ENCODE data around the gene ALOX12B. TPM values are rescaled to one million over a fixed set of nuclear protein-coding genes. Genes with fewer than 3 reads are reported as not detected.
A peak's percentile ranks its signal among the peaks of the same experiment; 100 is the strongest.
"Not testable (repeated sequence)": the region's sequence is repeated elsewhere in the genome, so short reads cannot be mapped to it uniquely, and the experiment has no call there.

ALOX12B gene
- polyA plus RNA-seq, 5 donors = 0.06 TPM; not detected in 4

DNA sequence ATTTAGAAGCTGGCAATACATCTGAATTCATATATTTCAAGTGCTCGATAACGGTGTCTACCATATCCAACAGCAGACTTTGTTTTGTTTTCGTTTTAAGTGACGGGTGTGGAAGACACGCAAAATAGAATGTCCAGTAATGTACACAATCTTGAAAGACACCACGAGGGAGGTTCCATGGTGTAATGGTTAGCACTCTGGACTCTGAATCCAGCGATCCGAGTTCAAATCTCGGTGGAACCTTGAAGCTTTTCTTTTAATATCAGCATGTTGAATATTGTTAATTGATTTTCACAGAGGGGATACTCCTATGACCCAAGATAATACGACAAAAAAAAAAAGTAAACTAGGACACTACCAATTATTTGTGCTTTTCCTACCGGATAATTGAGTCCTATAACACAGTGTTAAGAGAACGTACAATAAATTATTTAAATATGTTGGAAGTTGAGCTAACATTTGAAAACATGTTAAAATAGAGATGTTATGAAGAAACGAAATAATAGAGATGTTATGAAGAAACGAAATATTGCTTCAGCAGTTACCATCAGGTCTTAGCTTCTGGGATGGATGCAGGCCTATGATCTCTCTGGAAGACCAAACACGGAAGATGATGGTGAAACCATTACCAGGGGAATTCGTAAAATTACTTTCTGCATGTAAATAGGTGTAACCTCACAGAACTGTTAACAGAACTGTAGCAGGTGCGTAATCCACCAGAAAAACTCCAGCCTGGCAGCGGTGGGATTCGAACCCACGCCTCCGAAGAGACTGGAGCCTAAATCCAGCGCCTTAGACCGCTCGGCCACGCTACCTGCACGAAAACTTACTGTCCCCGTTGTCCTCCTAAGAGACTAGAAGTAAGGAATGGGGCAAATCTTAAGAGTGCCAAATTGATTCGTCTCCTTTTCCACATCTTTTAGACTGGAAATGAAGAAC, 32.3 kb upstream of the ALOX12B start:
- peak; percentile 85 to 93 for DNase-seq

DNA sequence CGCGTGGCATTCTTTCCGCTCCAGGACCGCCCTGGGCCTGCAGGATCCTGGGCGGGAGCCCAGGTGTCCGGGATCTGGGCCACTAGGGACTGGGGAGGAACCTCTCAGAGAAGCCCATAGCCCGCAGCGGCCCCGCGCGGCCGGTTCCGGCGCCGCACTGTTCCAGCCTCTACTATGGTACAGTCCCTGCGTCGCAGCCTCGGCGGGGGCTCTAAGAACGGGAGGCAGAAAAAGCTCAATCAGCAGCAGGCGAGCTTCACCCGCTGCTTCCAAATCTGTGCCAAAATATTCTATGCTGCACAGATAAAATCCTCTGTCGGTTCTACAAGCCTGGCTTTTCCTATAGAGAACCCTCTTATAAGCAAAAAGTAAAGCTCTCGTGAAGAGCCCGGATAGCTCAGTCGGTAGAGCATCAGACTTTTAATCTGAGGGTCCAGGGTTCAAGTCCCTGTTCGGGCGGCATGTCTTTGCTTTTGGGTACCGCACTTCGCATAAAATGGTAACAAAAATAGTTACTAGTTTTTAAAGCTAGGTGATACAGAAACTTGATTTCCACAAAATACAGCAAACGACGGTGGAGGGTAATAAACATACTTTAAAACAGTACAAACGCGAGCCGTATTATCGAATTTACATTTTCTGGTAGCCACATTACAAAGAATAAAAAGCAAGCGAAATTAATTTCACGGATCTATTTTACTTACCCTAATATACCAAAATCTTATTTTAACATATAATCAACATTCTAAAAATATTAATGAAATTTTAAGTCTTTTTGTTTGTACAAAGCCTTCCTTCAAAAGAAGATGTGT, 31.5 kb upstream of the ALOX12B start:
- DNase-seq = peak; percentile 79 to 91

DNA sequence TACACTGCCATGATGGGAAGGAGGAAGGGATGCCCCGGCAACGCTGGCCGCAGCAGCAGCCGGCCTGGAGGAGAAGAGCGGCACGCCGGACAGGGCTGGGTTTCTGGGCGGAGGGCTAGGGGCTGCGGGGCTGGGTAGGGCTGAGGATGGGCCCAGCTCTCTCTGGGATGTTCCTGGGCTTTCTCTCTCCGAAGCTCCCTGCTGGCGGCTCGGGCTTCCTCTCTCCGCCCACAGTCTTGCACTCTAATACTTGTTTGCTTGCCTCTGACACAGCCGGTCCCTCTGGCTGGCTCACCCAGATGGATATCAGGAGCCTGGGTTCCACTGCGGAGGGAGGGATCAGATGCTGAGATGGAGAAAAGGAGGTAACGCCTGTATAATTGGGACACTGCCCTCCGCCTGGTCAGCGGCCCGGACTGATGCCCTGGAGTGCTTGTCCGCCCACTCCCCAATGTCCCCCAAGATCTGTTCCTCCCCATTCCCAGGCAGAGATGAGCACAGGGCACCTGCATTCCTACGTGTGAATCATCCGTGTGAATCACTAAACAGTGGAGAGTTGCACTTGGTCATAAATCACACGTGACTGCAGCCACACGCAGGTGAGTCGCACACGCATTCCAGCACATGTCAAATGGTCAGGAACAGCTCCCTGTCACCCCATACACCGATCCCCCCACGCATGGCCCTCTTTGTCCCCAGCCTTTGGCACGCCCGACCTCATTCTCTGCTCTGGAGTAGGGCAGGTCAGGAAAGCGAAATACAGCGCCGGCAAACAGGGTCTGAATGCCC, 30.7 kb upstream of the ALOX12B start, which contains the start of gene ALOXE3:
ALOXE3 (minus strand) TSS at position 535 of the 789 bp plus-strand sequence; CDS start at position 11, 524 bp downstream.
- no peak for DNase-seq

DNA sequence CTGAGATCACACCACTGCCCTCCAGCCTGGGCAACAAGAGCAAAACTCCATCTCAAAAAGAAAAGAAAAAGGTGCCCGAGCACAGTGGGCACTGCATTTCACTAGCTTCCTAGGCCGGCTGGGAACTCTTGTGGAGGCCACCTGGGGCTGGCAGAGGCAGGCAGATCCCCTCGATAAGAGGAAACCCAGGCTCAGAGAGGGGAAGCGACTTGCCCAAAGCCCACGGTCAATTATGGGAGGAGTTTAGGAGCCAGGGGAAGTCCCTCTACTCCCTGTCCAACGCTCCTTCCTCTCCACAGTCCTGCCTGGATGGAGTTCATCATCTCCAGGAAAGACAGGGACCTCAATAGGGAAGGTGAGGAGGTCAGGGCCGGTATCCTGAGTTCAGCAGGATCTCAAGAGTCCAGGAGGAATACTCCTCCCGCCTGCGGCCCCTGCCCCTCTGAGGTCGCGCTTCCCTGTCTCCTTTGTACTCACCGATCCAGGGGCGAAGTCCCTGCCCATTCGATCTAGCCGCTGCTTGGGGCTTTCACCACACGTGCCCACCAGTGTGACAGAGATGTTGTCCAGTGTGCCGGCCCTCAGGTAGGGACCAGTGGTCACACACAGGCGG, 30.0 kb upstream of the ALOX12B start:
- no peak for DNase-seq

DNA sequence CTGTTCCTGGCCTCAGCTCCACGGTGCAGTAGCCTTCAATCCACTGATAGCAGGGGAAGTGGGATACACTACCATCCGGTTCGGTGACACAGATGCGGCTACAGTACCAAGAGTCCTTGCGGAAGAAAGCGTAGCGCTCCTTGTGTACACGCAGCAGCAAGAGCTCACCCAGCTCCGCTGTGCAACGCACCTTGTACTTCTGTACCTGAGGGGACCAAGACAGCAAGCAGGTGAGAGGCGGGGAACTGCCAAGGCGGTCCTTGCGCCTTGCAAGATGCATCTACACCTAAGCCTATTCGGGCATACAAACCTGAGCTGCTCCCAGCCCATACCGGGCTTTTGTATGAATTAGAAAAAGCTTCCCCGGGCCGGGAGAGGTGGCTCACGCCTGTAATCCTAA, 29.3 kb upstream of the ALOX12B start:
- no peak for DNase-seq

DNA sequence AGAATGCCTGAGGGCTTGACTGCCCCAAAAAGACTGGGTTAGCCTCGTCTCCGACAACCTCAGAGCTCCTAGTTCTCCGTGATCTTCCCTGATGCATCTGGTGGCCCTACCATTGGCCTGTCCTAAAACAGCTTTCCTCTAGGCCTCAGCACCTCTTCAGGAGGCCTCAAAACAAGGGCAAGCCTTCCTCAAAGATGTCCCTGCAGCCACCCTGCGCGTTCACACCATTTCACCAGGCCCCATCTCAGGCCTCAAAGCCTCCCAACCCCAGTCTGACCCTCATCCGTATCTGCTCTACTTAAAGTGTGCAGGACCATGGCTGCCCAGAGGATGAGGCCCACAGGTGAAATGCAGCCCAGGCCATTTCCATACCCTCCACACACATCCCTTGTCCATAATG, 23.4 kb upstream of the ALOX12B start:
- no peak for DNase-seq

DNA sequence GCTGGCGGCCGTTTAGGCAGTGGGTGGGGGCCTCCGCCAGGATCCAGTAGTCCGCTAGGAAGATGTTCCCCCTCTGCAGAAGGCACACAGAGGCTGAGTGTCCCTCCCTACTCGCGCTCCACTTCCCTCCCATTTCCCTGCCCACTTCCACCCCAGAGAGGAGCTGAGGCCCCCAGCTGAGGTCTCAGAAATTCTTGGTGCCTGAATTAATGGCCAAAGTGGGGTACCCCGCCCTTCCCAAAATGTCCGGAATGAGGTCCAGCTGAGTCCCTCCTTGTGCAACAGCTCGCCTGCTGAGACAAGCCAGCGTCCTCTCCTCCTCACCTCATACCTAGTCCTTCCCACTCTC, 22.9 kb upstream of the ALOX12B start:
- no peak for DNase-seq

DNA sequence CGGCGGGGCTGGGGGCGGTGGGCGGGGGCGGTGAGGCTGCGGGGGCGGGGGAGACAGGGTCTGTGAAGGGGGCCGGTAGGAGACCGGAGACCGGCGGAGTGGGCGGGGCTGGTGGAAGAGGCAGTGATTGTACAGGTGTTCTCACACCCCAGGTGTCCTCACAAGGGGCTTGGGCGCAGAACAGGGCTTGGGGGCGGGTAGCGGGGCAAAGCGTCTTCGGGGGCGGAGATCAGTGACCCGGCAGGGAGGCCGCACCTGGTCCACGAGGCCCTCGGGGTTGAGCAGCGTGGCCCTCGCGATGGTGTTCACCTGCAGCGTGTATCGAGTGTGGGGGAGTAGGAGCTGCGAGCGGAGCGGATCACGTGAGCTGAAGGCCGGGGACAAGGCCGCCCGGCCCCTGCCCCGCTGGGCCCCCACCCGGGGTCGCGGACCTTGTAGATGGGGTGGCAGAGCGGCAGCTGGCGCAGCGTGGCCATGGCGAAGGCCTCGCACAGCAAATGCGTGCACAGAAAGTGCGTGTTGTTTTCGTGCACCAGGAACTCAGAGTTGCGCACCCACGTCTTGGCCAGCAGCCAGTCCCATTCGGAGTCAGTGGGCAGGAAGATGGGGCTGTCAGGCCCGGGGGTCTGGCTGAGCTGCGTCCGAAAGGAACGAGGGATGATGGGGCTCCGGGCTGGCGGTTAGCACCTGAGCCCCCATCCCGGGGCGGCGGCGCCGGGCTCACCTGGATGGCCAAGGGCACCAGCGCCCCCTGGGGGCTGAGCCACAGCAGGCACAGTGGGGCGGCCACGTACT, 22.3 kb upstream of the ALOX12B start:
- DNase-seq = peak; percentile 20 to 31

DNA sequence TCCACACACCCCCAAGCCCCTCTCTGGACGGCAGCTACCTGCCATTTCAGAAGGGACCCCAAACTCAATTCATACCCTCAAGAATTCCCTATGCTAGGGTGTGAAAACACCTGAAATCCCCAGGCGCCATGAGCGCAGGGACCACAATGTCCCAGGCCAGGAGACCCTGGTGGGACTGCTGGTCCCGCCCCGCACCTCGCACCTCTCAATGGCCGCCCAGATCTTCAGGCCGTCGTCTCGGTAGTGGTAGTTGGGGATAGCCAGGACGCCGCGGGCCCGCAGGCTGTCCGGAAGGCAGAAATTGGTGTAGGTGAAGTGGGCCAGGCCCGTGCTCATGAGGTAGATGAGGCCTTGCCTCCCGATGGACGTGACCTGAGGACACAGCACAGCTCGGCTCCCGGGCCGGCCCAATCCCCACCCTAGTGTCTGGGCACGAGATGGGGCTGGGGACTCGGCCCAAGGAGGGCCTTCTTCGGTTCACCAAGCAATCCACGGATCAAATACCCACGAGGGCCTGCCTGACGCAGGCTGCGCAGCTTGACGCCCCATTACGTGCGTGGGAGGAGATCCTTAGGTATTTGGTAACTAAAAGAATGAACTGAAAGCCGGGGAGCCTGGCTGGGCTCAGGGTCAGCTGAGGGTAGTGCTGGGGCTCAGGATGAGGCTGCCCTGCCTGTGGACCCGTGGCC, 21.6 kb upstream of the ALOX12B start:
- no peak for DNase-seq

DNA sequence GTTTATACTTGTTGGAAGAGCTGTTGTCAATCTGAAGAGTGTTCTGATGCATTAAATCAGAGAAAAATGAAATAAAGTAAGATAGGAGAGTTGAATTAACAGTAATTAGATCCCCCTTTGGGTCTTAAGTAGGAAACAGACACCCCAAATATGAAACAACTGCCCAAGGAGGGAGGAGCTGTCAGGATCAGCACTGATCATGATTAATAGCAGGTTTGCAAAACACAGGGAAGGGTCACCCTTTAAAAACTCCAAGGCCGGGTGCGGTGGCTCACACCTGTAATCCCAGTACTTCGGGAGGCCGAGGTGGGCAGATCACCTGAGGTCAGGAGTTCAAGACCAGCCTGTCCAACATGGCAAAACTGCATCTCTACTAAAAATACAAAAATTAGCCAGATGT, 19.5 kb upstream of the ALOX12B start:
- DNase-seq = not testable (repeated sequence)

DNA sequence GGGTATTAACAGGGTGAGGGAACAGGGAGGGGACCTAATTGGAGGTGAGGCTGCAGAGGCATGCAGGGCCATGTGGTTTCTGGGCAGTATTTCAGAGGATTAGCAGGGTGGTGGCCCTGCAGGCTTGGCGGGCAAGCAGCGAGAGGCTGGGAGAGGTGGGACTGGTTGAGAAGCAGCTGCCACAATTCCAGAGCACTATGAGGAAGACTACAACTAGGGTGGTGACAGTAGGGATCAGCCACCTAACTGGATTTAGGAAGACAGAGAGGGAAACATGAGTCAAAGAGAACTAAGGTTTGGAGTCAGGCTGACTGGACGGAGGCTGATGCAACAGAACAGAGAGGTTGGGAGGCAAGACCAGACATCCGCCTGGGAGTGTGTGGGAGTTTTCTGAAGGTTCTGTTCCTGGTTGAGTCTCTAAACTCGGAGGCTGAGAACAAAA, 18.5 kb upstream of the ALOX12B start:
- no peak for DNase-seq

DNA sequence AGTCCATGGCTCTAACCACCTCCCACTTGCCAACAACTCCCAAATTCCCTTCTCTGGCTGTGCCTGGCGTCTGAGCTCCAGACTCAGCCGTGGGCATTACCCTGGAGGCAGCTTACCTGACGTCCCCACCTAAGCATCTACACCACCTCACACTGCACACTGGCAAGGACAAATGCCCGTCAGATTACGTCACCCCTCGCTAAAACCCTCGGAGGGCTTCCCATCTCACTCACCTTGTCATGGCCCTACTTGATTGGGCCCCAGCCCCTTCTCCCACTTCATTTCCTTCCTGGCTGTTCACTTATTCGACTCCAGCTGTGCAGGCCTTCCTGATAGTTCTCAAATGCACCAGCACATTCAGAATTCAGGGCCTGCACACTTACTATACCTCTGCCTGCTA, 17.4 kb upstream of the ALOX12B start:
- no peak for DNase-seq

DNA sequence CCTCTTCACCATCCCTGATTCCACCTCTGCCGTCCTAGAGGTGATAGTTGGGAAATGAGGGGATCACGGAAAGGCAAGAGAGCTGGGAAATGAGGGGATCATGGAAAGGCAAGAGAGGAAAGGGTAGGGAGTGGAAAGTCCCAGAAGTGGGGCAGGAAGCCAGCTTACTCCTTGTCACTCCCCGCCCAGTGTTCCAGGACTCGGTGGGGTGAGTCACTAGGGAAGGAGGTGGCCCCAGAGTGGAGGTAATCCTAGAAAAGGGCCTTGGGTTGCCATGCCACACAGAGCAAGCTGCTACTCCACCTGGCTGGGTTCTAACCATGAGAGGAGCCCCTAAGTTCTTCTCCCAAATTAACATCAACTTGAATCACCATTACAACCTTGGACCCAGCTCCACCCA, 16.0 kb upstream of the ALOX12B start:
- no peak for DNase-seq

DNA sequence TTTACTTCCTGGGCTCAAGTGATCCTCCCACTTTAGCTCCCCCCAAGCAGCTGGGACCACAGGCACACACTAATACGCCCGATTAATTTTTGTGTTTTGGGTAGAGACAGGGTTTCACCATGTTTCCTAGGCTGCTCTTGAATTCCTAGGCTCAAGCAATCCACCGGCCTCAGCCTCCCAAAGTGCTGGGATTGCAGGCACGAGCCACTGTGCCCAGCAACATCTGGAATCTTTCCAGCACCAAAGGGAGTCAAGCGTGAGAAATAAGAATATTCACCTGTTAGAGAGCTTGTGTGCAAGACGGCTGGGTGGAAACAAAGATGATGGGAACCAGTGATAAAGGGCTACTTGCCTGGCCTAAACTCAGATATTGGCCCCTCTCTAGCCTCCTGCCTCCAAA, 14.2 kb upstream of the ALOX12B start:
- DNase-seq = no peak

DNA sequence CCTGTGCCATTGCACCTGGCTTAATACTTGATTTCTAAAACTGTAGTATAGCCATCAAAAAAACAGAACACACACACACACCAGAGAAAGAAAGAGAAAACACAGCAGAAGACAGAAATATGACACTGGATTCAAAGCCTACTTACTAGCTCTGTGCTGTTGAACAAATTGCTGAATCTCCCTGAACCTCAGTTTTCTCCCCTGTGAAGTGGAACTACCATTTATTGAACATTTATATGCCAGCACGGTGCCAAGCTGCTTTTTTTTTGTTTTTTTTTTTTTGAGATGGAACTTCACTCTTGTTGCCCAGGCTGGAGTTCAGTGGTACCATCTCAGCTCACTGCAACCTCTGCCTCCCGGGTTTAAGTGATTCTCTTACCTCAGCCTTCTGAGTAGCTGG, 13.2 kb upstream of the ALOX12B start:
- DNase-seq = no peak

DNA sequence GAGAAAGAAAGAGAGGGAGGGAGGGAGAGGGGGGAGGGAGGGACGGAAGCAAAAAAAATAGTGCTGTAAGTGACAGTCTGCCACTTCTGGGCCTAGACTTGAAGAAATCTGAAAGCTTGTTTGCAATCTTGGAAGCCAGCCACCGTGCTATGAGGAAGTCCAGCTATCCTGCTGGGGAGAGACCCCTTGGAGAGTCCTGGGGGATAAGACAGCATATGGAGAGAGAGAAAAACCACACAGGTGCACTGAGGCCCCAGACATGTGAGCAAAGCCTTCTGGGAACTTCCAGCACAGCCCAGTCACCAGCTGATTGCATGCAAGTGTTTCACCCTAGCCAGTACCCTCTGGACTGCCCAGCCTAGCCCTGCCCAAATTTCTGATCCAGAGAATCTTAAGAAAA, 12.6 kb upstream of the ALOX12B start:
- DNase-seq = peak in 1 of 2 donors; percentile 12

DNA sequence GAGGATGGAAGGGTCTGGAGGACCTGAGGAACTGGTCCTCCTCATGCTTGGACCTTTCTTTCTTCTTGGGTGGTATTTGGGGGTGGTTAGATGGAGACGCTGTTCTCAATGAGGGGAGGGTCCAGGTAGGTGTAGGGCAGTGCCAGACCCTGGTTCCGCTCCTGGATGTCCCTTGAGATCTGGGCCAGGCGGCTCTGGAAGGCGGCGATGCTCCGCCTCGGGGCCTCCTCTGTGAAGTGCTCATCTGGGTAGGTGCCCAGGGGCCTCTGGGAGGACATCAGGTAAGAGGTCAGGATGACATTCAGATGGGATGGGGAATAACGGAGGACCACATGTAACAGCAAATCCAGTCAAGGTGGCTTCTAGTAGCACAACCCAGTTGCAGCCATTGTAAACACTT, 9.0 kb upstream of the ALOX12B start:
- no peak for DNase-seq

DNA sequence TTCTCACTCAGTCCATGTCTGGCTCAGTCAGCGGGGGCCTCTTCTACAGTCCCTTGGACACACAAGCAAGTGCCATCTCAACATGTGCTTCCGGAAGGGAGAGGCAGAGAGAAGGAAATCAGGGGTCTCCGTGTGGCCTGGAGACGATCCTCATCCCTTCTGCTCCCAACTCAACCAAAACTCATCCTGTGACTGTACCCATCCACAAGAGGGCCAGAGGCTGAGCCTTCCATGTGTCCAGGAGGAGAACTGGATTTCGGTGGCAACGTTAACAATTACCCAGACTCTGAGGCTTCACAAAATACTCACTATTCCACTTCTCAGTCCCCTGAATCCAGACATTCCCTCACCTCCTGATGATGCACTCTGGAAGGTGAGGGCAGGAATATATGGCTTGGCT, 7.8 kb upstream of the ALOX12B start:
- DNase-seq = no peak

DNA sequence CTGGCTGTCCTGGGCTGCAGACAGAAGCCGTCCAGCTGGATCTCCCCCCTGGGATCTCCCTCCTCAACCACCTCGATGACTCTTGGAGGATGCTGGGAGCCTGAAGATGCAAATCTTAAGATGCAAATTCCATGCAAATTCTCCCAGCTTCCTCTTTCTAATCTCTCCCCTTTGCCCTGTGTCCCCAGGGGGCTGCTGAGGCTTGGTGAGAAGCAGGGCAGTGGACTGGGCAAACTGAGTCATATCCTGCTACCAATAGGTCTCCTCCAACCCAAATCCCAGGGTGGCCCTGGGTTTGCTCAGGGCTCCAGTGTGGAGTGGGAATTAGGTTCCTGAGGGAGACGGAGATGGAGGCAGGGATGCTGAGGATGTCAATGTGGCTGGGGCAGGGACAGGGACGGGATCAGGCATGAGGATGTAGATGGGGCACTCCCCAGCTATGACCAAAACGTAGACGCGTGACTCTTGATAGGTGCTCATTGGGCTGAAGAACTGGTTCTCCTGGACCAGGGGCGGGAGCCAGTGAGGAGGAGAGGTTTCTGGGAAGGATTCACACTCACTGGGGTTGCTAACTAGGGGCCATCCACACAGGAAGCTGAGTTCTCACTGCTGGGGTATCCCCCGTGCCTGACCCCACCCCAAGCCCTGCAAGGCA, 3.6 kb upstream of the ALOX12B start:
- DNase-seq = no peak

DNA sequence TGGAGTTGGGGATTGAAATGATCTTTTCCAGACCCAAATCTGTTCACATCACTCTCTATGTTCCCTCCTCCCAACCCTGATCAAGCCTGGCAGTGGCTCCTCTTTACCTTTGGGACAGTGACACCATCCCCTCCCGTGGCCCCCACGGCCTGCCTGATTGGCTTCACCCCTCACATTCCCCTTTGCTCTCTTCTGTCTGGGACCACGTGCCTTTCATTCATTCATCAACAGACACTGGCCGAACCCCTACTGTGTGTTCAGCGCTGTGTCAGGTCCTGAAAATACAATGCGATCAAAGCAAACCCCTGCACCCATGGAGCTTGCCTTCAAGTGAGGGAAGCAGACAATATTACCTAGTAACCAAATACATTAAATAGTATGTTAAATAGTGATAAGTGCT, 2.2 kb upstream of the ALOX12B start:
- DNase-seq = no peak
